PC-9 (cell line): ENCODE results near the gene LARP4B.

Experiments used
- CTCF ChIP-seq: fragments of 200-600 bp; sonication (generic); conservative IDR thresholded peaks from 2 replicates; pipeline ENCODE4 v1.6.1; 2017; ENCODE audit warnings: mixed run types, antibody characterized with exemption, mild to moderate bottlenecking, moderate library complexity
- EZH2 ChIP-seq: fragments of 200-600 bp; sonication (generic); IDR thresholded peaks from 2 replicates; pipeline ENCODE4 v1.8.0; 2017; ENCODE audit warnings: antibody characterized with exemption, low read depth

GRCh38 chr10:955820-956217 lies 24.3 kb upstream of the LARP4B start:
- TF ChIP-seq EZH2 (no peak), CTCF (no peak)
